Lung (tissue), 12 donors: ENCODE data around the gene EML2. TPM values are rescaled to one million over a fixed set of nuclear protein-coding genes. Genes with fewer than 3 reads are reported as not detected.

Source experiments
- ATAC-seq: fragments of 200-7000 bp; cut with Tn5 transposase; one replicate; pipeline ENCODE4 v1.9.1; 2020; ENCODE audit warnings: moderate number of reproducible peaks; ENCODE audit not compliant: insufficient read depth, low FRiP score
- DNase-seq, 3 donors: peaks; one replicate each; pipeline ENCODE4 v3.0.0-alpha.2; 2013 to 2017
- H3K27ac ChIP-seq, 2 donors: one replicate each; pipeline ENCODE4 v1.5.1; 2013; ENCODE audit warnings: mild to moderate bottlenecking in 2 of 2, moderate library complexity in 2 of 2, control low read depth in 1 of 2, inconsistent platforms in 1 of 2, low read depth in 1 of 2, low read length in 1 of 2
- H3K27me3 ChIP-seq, 3 donors: one replicate each; pipeline ENCODE4 v1.5.1; 2013; ENCODE audit warnings: low read length in 2 of 3; ENCODE audit not compliant: control insufficient read depth in 3 of 3, insufficient read depth in 3 of 3
- H3K36me3 ChIP-seq, 4 donors: one replicate each; pipeline ENCODE4 v1.5.1; 2013; ENCODE audit warnings: low read length in 4 of 4, mild to moderate bottlenecking in 1 of 4, moderate library complexity in 1 of 4; ENCODE audit not compliant: control insufficient read depth in 4 of 4, insufficient read depth in 4 of 4
- H3K4me1 ChIP-seq, 5 donors: one replicate each; pipeline ENCODE4 v1.5.1; 2013; ENCODE audit warnings: low read length in 5 of 5, mild to moderate bottlenecking in 2 of 5, moderate library complexity in 1 of 5; ENCODE audit not compliant: control insufficient read depth in 5 of 5, insufficient read depth in 5 of 5
- H3K4me3 ChIP-seq: one replicate; pipeline ENCODE4 v1.5.1; 2013; ENCODE audit warnings: mild to moderate bottlenecking, control low read depth, moderate library complexity
- H3K9ac ChIP-seq, 2 donors: one replicate each; pipeline ENCODE4 v1.5.1; 2013; ENCODE audit warnings: low read length in 2 of 2, control low read depth in 1 of 2; ENCODE audit not compliant: insufficient read depth in 1 of 2
- H3K9me3 ChIP-seq, 4 donors: one replicate each; pipeline ENCODE4 v1.5.1; 2013; ENCODE audit warnings: low read length in 3 of 4, mild to moderate bottlenecking in 1 of 4, moderate library complexity in 1 of 4; ENCODE audit not compliant: control insufficient read depth in 4 of 4, insufficient read depth in 3 of 4
- CTCF ChIP-seq: IDR thresholded peaks from 2 replicates; pipeline ENCODE4 v1.5.1; 2012; ENCODE audit warnings: mild to moderate bottlenecking; ENCODE audit errors: control extremely low read depth, extremely low read depth
- WGBS, 2 donors: extraction: QIAGEN DNeasy Blood & Tissue Kit; methylation state at CpG; one replicate each; pipeline ENCODE4 v1.1.7; 2013; 5-methylcytosine and 5-hydroxymethylcytosine counted together
- polyA plus RNA-seq, 2 donors: library from polyadenylated mRNA; stranded (reverse); fragments of 200-250 nt; gene quantifications; one replicate each; pipeline ENCODE4 v1.2.1, GENCODE V29; 2013
- total RNA-seq, 2 donors: library from RNA; depleted of rRNA in 1 of 2; stranded (reverse); fragments of >200 nt in 1 of 2; gene quantifications; one replicate each; pipeline ENCODE4 v1.2.1, GENCODE V29; 2014 to 2021
- donor health status: control.
- donor health status: control.
- donor health status: Bipolar disorder and iron deficiency.
- donor health status: healthy.
- donor health status: DM: yes; HTN: yes; CAD: no.

Gene EML2
- total and polyA plus RNA-seq, 4 donors: 31.9 to 74.5 (median 40.1) TPM

GRCh38 chr19:45569619-45570421 is 69.4 kb downstream of the EML2 start:
- WGBS, 2 donors: 66 to 73% methylated on average over 15 of the region's 15 CpGs
- peak; percentile 41 for ATAC-seq
- H3K27ac ChIP-seq: peak overlapping the region in 1 of 2 donors; percentile 77
- no peak for DNase-seq
- no peak overlapping the region for H3K4me3 ChIP-seq
- H3K9me3 ChIP-seq: no peaks in the 10 kb centered on the region
- peaks cover 0 to 2% (median 0%) of the 10 kb centered on the region in 5 donors for H3K4me1 ChIP-seq
- no peaks in the 10 kb centered on the region for H3K27me3 ChIP-seq
- TF ChIP-seq CTCF: peak; percentile 38
- peaks cover 0 to 3% (median 0%) of the 10 kb centered on the region in 4 donors for H3K36me3 ChIP-seq
- H3K9ac ChIP-seq: no peak overlapping the region

- Histone ChIP-seq H3K9me3 (no peaks in the 10 kb centered on the region), H3K4me1 (peaks cover 0 to 2% (median 0%) of the 10 kb centered on the region in 5 donors), H3K9ac (no peak overlapping the region), H3K36me3 (peaks cover 0 to 3% (median 0%) of the 10 kb centered on the region in 4 donors), H3K4me3 (no peak overlapping the region), H3K27ac (peak overlapping the region in 1 of 2 donors; percentile 82), H3K27me3 (no peaks in the 10 kb centered on the region)
- no peak for TF ChIP-seq CTCF
- DNase-seq (no peak), ATAC-seq (no peak)
- WGBS, 2 donors: 93 to 100% methylated on average over 3 of the region's 3 CpGs
These were observed 70.5 kb downstream of the EML2 start for GRCh38 chr19:45568732-45569131.

- Histone ChIP-seq H3K36me3 (no peaks in the 10 kb centered on the region), H3K9ac (no peak overlapping the region), H3K27ac (peak overlapping the region in 1 of 2 donors; percentile 70), H3K4me3 (no peak overlapping the region), H3K27me3 (no peaks in the 10 kb centered on the region), H3K9me3 (no peaks in the 10 kb centered on the region), H3K4me1 (peaks cover 0 to 2% (median 0%) of the 10 kb centered on the region in 5 donors)
- 83 to 89% methylated on average over 2 of the region's 2 CpGs for WGBS, 2 donors
- ATAC-seq (no peak), DNase-seq (no peak)
- no peak for TF ChIP-seq CTCF
These were observed 71.6 kb downstream of the EML2 start for GRCh38 chr19:45567609-45568008.
